DMS53 (cell line): ENCODE results near the gene TCF7L1.
"Not testable (repeated sequence)": the region's sequence is repeated elsewhere in the genome, so short reads cannot be mapped to it uniquely, and the experiment has no call there.

ENCODE experiments used
- DNase-seq: peaks from one replicate; lab custom pipeline; 2025; lab: John Stamatoyannopoulos, UW

TCF7L1 gene

GRCh38 chr2:85132834-85133637 is at the start of gene TCF7L1:
TCF7L1 (plus strand) TSS chr2:85133392; CDS start chr2:85133685, 293 bp downstream.
- DNase-seq, result peak; percentile 84

- DNase-seq, result no peak
These were observed 47.6 kb upstream of the TCF7L1 start for GRCh38 chr2:85085563-85085962.

DNA sequence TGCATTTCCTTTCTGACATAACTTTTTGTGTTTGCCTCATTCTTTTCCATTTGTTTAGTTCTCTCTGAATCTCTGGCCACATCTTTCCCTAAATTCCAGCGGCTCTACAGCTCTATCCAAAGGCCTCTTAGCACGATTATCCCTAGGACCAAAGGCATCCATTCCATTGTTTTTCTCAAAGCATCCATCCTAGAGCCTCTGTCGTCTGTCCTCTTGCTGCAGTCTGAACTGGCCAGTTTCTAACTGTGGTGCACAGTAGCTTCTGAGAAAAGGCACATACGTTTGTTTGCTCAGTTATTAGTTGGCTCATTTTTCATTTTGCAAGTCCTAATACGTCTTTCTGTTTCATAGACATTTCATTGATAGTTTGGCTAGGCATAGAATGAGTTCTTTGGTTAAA is 45.7 kb upstream of the TCF7L1 start:
- no peak for DNase-seq

- no peak for DNase-seq
These were observed 44.3 kb upstream of the TCF7L1 start for GRCh38 chr2:85088921-85089320.

DNA sequence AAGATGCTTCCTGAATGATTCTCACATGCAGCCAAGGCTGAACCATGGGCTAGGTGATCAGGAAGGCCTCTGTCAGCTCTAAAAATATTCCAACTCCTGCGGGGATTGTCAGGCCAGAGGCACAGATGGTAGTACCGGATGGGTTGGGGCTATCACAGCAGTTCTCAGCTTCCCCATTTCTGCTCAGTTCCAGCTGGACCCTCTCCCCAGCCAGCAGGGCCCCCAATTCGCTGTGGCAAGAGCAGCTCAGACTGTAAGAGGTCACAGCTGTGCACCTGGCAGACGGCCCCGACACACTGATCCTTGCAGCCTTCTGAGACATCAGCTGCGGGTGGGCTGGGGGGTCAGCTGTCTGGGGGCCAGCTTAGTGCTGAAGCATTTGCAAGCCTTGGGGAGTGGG is 43.6 kb upstream of the TCF7L1 start:
- DNase-seq, result no peak

- DNase-seq, result peak; percentile 25
These were observed 41.4 kb upstream of the TCF7L1 start for GRCh38 chr2:85091838-85092237.

GRCh38 chr2:85095094-85095493 is 38.1 kb upstream of the TCF7L1 start:
- no peak for DNase-seq

DNA sequence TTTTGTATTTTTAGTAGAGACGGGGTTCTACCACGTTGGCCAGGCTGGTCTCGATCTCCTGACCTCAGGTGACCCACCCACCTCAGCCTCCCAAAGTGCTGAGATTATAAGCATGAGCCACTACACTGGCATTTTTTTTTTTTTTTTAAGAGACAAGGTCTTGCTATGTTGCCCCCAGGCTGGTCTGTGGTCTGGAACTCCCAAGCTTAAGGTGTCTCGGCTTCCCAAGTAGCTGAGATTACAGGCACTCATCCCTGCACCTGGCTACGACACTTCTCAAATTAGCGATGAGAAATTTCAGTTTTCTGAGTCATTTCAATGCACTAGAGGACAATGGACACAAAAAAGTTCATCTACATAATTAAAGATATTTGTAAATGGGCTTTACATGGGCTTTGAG is 36.6 kb upstream of the TCF7L1 start:
- DNase-seq, result no peak

DNA sequence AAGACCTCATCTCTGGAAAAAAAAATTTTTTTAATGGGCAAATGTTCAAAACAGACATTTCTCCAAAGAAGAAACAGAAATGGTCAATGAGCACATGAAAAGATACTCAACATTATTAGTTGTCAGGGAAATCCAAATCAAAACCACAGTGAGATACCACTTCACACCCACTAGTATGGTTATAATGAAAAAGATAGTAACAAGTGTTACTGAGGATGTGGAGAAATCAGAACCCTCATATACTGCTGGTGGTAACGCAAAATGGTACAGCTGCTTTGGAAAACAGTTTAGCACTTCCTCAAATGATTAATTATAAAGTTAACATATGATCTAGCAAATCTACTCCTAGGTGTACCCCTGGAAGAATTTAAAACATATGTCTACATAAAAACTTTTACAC is 29.0 kb upstream of the TCF7L1 start:
- DNase-seq, result no peak

DNA sequence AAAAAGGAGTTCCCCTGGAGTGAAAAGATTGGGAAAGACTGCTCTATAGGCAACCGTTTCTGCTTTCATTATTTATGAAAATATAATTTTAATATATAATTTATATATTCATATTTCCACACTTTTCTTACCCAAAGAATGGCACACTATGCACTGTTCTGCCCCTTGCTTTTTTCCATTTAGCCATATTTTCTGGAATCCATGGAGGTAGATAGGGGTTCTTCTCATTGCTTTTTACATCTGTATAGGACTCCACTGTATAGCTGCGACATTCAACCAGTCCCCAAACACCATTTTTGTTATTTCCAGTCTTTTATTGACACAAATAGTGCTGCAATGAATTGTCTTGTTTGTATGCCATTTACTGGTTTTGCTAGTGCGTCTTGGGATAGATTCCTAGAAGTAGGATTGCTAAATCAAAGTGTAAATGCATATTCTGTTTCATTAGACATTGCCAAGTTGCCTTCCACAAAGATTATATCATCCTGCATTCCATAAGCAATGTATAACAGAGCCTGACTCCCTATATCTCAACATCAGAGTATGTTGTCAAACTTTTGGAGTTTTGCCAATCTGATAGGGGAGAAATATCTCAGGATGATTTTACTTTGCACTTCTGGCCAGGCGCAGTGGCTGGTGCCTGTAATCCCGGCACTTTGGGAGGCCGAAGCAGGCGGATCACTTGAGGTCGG is 26.6 kb upstream of the TCF7L1 start:
- no peak for DNase-seq

DNA sequence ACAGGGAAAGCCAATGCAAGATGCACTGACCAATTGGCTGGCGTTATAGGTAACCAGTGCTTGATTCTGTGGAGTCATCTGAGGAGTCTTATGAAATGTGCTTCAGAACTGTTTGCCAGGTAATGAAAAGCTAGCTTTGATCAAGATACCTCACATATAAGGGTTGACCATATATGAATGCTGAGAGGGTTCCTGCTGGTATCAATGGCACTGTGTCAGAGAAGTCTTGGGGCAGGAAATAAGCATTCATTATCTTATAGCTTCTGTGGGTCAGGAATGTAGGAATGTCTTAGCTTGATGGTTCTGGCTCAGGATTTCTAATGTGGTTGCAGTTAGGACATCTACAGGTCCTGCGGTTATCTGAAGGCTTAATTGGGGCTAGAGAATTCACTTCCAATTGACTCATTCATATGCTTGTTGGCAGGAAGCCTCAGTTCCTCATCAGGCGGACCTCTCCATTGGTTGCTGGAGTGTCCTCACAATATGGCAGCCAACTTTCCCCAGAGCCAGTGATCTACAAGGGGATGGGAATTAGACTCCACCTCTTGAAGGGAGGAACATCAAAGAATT is 22.1 kb upstream of the TCF7L1 start:
- DNase-seq, result no peak

GRCh38 chr2:85111819-85112281 is 21.3 kb upstream of the TCF7L1 start:
- no peak for DNase-seq

GRCh38 chr2:85112906-85113625 is 20.1 kb upstream of the TCF7L1 start:
- no peak for DNase-seq

GRCh38 chr2:85114586-85115330 is 18.4 kb upstream of the TCF7L1 start:
- no peak for DNase-seq

- no peak for DNase-seq
These were observed 17.0 kb upstream of the TCF7L1 start for GRCh38 chr2:85116207-85116606.

- DNase-seq, result no peak
These were observed 13.3 kb upstream of the TCF7L1 start for GRCh38 chr2:85119900-85120299.

GRCh38 chr2:85120363-85120762 is 12.8 kb upstream of the TCF7L1 start:
- DNase-seq, result no peak

DNA sequence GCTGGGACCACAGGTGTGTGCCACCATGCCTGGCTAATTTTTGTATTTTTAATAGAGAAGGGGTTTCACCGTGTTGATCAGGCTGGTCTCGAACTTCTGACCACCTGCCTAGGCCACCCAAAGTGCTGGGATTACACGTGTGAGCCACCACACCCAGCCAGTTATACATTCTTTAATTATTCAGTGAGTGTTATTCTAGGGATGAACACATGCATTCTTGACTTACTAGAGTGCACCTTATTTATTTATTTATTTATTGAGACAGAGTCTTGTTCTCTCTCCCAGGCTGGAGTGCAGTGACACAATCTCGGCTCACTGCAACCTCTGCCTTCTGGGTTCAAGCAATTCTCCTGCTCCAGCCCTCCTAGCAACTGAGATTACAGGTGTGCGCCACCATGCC is 6.7 kb upstream of the TCF7L1 start:
- not testable (repeated sequence) for DNase-seq

GRCh38 chr2:85129861-85130260 is 3.3 kb upstream of the TCF7L1 start:
- DNase-seq, result no peak

DNA sequence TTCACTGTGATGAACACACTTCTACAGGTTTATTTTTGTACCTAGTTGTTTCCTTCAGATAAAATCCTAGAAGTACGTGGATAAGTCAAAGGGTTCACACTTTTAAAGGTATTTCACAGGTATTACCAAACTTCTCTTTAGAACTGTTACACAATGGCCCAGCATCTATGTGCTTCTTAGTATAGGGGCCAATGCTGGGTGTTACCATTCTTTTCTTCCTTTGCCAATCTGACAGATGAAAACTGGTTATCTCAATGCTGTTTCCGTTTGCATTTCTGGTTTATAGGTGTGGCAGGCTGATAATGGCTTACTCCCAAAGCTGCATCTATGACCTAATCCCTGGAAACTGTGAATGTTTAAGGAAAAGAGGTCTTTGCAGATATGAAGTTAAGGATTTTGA is 2.8 kb upstream of the TCF7L1 start:
- DNase-seq, result no peak

DNA sequence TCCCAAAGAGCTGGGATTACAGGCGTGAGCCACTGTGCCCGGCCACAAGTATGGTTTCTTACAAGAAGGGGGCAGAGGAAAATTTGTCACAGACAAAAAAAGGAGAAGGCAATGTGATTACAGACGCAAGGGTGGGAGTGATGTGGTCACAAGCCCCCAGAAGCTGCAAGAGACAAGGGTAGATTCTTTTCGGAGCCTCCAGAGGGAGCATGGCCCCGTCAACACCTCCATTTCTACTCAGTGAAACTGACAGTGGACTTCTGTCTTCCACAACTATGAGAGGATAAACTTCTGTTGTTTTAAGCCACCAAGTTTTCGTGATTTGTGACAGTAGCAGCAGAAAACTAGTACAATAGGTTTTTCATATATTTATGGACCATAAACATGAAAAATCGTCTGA is 2.1 kb upstream of the TCF7L1 start:
- DNase-seq, result peak; percentile 30

DNA sequence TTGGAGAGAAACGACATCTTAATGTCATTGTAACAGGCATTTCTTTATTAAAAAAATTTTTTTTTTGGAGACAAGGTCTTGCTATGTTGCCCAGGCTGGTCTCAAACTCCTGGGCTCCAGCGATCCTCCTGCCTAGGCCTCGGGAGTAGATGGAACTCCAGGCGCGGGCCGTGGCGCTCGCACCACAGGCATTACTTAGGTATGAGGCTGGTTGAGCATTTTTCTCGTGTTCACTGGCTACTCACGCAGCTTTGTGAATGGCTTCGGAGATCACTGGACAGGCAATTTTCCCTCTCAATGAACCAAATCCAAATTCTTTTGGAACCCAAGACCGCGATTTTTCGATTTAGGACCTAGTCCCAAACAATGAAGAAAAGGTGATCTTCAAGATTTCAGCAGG is 795 bp upstream of the TCF7L1 start:
- DNase-seq, result peak; percentile 35
